RWPE2 (cell line): Measurements from ENCODE around the gene DHRS7C.

Source experiments
- ATAC-seq: fragments of 200-7000 bp; cut with Tn5 transposase; 3 replicates; pipeline ENCODE4 v1.9.1; 2021; ENCODE audit warnings: low read depth
- DNase-seq: peaks from one replicate; pipeline ENCODE4 v3.0.0-alpha.2; 2020; ENCODE audit warnings: low spot score
- H3K27ac ChIP-seq: fragments of 450-650 bp; 2 replicates; pipeline ENCODE4 v1.5.1; 2017; ENCODE audit warnings: mild to moderate bottlenecking; ENCODE audit not compliant: poor library complexity, severe bottlenecking
- H3K27me3 ChIP-seq: fragments of 250-450 bp; sonication (Bioruptor Pico); 2 replicates; pipeline ENCODE4 v1.5.1; 2021; ENCODE audit warnings: mild to moderate bottlenecking, moderate library complexity; ENCODE audit not compliant: insufficient read depth, poor library complexity, severe bottlenecking
- H3K36me3 ChIP-seq: fragments of 250-450 bp; sonication (Bioruptor Pico); 2 replicates; pipeline ENCODE4 v1.5.1; 2020; ENCODE audit warnings: low read depth, mild to moderate bottlenecking, moderate library complexity
- H3K4me1 ChIP-seq: fragments of 250-450 bp; sonication (Bioruptor Pico); 2 replicates; pipeline ENCODE4 v1.5.1; 2021; ENCODE audit warnings: mild to moderate bottlenecking, moderate library complexity; ENCODE audit not compliant: insufficient read depth, poor library complexity, severe bottlenecking
- H3K4me3 ChIP-seq: fragments of 250-450 bp; sonication (Bioruptor Pico); 2 replicates; pipeline ENCODE4 v1.5.1; 2021; ENCODE audit warnings: mild to moderate bottlenecking, moderate library complexity; ENCODE audit not compliant: severe bottlenecking
- H3K9me3 ChIP-seq: fragments of 250-450 bp; sonication (Bioruptor Pico); 2 replicates; pipeline ENCODE4 v1.5.1; 2021; ENCODE audit warnings: mild to moderate bottlenecking, moderate library complexity; ENCODE audit not compliant: severe bottlenecking
- TF ChIP-seq, protein P1 (sequence below): fragments of 450-650 bp; IDR thresholded peaks from one replicate; pipeline ENCODE4 v1.5.1; 2017; ENCODE audit warnings: mild to moderate bottlenecking, moderate library complexity; ENCODE audit not compliant: poor library complexity, severe bottlenecking

DHRS7C gene

GRCh38 chr17:9729034-9729650, 62.2 kb downstream of the DHRS7C start:
- peak overlapping the region; percentile 80 for H3K27ac ChIP-seq
- H3K4me1 ChIP-seq: peaks cover 7% of the 10 kb centered on the region
- TF ChIP-seq, protein P1, sequence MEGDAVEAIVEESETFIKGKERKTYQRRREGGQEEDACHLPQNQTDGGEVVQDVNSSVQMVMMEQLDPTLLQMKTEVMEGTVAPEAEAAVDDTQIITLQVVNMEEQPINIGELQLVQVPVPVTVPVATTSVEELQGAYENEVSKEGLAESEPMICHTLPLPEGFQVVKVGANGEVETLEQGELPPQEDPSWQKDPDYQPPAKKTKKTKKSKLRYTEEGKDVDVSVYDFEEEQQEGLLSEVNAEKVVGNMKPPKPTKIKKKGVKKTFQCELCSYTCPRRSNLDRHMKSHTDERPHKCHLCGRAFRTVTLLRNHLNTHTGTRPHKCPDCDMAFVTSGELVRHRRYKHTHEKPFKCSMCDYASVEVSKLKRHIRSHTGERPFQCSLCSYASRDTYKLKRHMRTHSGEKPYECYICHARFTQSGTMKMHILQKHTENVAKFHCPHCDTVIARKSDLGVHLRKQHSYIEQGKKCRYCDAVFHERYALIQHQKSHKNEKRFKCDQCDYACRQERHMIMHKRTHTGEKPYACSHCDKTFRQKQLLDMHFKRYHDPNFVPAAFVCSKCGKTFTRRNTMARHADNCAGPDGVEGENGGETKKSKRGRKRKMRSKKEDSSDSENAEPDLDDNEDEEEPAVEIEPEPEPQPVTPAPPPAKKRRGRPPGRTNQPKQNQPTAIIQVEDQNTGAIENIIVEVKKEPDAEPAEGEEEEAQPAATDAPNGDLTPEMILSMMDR: peak; percentile 99
- no peak overlapping the region for H3K4me3 ChIP-seq
- no peaks in the 10 kb centered on the region for H3K9me3 ChIP-seq
- peak; percentile 63; the same call in 2 of the 3 replicates for ATAC-seq
- no peaks in the 10 kb centered on the region for H3K27me3 ChIP-seq
- H3K36me3 ChIP-seq: peaks cover 7% of the 10 kb centered on the region
- DNase-seq: no peak

- no peak for DNase-seq
- Histone ChIP-seq H3K4me3 (no peak overlapping the region), H3K27ac (no peak overlapping the region), H3K9me3 (no peaks in the 10 kb centered on the region), H3K4me1 (peaks cover 7% of the 10 kb centered on the region), H3K27me3 (no peaks in the 10 kb centered on the region), H3K36me3 (peaks cover 7% of the 10 kb centered on the region)
- ATAC-seq: no peak
- TF ChIP-seq, protein P1: no peak
Observed at GRCh38 chr17:9728564-9728963, 62.8 kb downstream of the DHRS7C start.

- TF ChIP-seq, protein P1: no peak
- ATAC-seq: no peak
- Histone ChIP-seq H3K27me3 (no peaks in the 10 kb centered on the region), H3K4me1 (peaks cover 7% of the 10 kb centered on the region), H3K36me3 (peaks cover 7% of the 10 kb centered on the region), H3K27ac (no peak overlapping the region), H3K9me3 (no peaks in the 10 kb centered on the region), H3K4me3 (no peak overlapping the region)
- DNase-seq: no peak
Observed at GRCh38 chr17:9728005-9728404, 63.4 kb downstream of the DHRS7C start.

- DNase-seq (no peak), ATAC-seq (no peak)
- Histone ChIP-seq H3K9me3 (no peaks in the 10 kb centered on the region), H3K27me3 (no peaks in the 10 kb centered on the region), H3K4me1 (peaks cover 7% of the 10 kb centered on the region), H3K4me3 (no peak overlapping the region), H3K27ac (no peak overlapping the region), H3K36me3 (peaks cover 7% of the 10 kb centered on the region)
- TF ChIP-seq, protein P1: no peak
Observed at GRCh38 chr17:9726291-9726690, 65.1 kb downstream of the DHRS7C start.

- Histone ChIP-seq H3K27ac (no peak overlapping the region), H3K9me3 (no peaks in the 10 kb centered on the region), H3K27me3 (no peaks in the 10 kb centered on the region), H3K4me3 (no peak overlapping the region), H3K4me1 (peaks cover 7% of the 10 kb centered on the region), H3K36me3 (peaks cover 7% of the 10 kb centered on the region)
- no peak for DNase-seq
- ATAC-seq: no peak
- TF ChIP-seq, protein P1: no peak
Observed at GRCh38 chr17:9725575-9725974, 65.8 kb downstream of the DHRS7C start.
